ENCODE data around the gene MYO1B.

The MYO1B gene

GRCh38 chr2:191225126-191225525, 20.1 kb upstream of the MYO1B start:
- H3K4me3 ChIP-seq (ENCODE audit: low read depth, low read length): no peak overlapping the region
- no peak for TF ChIP-seq CTCF (IDR thresholded peaks at IDR 0.05; ENCODE audit: low read depth, low read length)

- TF ChIP-seq CTCF (IDR thresholded peaks at IDR 0.05; ENCODE audit: low read depth, low read length): no peak
- no peak overlapping the region for H3K4me3 ChIP-seq (ENCODE audit: low read depth, low read length)
Measured at GRCh38 chr2:191225690-191226089, 19.5 kb upstream of the MYO1B start.

GRCh38 chr2:191226196-191226595, 19.0 kb upstream of the MYO1B start:
- no peak overlapping the region for H3K4me3 ChIP-seq (ENCODE audit: low read depth, low read length)
- no peak for TF ChIP-seq CTCF (IDR thresholded peaks at IDR 0.05; ENCODE audit: low read depth, low read length)

- TF ChIP-seq CTCF (IDR thresholded peaks at IDR 0.05; ENCODE audit: low read depth, low read length): no peak
- H3K4me3 ChIP-seq (ENCODE audit: low read depth, low read length): no peak overlapping the region
Measured at GRCh38 chr2:191228333-191228732, 16.9 kb upstream of the MYO1B start.

- no peak for TF ChIP-seq CTCF (IDR thresholded peaks at IDR 0.05; ENCODE audit: low read depth, low read length)
- no peak overlapping the region for H3K4me3 ChIP-seq (ENCODE audit: low read depth, low read length)
Measured at GRCh38 chr2:191228861-191229260, 16.3 kb upstream of the MYO1B start.

GRCh38 chr2:191230174-191230573, 15.0 kb upstream of the MYO1B start:
- TF ChIP-seq CTCF (IDR thresholded peaks at IDR 0.05; ENCODE audit: low read depth, low read length): no peak
- no peak overlapping the region for H3K4me3 ChIP-seq (ENCODE audit: low read depth, low read length)

GRCh38 chr2:191231995-191232394, 13.2 kb upstream of the MYO1B start:
- peak; percentile 41; the same call in 1 of the 2 replicates for TF ChIP-seq CTCF (IDR thresholded peaks at IDR 0.05; ENCODE audit: low read depth, low read length)
- no peak overlapping the region for H3K4me3 ChIP-seq (ENCODE audit: low read depth, low read length)
